GM19324 (cell line): ENCODE data around the gene TMEM174.

Experiments used
- ATAC-seq: cut with Tn5 transposase; IDR thresholded peaks from one replicate; pipeline ENCODE4 v1.9.1; 2021; ENCODE audit warnings: mild to moderate bottlenecking, moderate library complexity; ENCODE audit not compliant: unreplicated experiment, low FRiP score

The TMEM174 gene

DNA sequence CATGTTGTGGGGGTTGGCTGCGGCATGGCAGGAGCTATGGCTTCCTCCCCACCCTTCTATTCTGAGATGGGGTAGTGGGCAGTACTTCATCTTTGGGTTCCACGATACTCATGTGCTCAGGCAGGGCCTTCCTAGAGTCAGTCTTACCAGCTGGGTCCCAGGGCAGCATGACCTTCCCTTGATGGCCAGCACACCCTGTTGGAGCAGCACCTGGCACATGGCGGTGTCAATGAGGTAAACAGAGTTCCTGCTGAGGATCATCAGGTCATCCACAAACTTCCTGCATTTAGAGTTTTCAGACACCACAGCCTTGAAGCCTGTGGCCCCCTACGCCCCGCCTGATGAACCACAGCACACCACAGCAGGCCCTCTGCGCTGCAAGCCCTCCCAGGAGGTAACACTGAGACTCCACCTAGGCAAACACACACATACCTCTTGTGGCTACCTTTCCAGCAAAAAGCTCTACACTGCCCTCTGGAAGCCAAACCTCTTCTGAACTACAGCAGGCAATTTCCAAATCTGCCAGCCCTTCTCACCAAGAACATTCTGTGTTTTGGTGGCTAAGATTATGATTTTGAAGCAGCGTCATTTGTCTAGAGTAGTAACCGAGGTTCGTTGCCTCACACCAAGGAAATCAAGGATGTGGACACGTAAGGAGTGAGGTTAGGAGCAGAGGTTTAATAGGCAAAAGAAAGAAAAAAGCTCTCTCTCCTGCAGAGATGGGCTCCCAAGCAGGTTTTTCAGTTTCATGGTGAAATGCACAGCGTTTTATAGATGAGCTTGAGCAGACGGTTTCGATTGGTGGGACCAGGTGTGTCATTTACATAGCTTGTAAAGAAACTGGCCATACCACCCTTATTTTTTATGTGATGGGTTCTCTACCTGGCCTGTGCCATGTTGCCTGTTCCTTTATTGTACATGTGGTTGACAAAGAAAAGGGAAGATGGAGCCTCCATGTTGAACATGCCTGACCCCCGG, 20.3 kb upstream of the TMEM174 start:
- ATAC-seq: no peak

DNA sequence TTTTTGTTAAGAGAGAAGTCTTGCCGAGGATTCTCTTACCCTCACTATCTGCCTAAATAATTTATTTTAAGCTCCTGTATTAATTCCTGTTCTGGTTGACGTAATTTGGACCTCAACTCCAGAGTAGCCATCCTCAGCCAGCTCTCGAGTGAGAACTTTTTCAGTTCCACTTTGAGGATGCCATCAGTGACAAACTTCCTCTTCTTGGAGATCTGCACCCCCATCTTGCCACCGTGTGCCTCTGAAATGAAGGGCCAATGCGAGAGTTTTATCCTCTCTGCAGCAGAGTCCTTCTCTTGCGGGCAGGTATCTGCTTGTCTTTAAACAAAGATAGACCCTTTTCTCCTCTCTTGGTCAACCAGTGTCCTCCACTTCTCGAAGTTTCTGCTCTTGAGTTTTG, 19.5 kb upstream of the TMEM174 start:
- no peak for ATAC-seq

GRCh38 chr5:73154208-73155006, 18.6 kb upstream of the TMEM174 start:
- no peak for ATAC-seq

DNA sequence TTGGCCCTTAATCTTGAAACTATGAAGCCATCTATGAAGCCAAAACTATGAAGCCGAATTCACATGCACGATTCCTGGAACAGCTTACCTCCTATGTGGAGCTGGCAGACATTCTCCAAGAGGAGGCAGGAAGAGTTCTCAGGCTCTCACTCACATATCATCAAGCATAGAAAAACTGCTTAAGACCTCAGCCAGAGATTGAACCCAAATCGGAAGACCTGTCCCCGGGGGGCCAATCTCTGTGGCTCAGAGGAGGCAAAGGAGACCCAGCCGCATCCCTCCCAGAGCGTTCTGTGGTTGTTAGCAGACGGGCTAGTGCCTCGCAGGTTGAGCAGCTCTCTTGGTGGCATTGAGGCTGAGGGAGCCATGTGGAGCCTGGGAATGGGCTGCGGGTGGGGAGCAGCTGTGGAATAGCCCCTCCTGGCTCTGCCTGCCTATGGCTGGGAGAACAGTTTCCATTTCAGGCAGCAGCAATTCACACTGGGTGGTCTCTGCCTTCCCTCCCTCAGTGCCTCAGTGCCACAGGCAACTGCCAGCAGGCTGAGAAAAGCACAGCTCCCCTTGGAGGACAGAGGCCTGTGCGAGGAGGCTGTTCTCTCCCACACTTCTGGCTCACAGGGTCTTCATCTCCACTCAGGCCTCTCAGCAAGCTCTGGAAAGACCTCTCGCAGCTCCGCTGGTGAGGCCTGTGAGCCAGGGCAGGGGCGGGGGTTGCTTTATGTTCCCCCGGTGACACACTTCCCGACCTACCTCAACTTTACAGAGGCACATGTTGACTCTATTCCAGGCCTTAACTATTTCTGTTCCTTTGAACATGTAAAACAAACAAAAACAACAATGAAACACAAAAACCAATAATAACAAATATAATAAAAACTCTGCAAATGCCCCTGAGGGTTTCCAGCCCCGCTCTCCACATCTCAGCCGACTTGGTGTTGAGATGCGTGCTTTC, 17.4 kb upstream of the TMEM174 start:
- ATAC-seq: no peak

- no peak for ATAC-seq
Observed at GRCh38 chr5:73157414-73158303, 15.3 kb upstream of the TMEM174 start.

DNA sequence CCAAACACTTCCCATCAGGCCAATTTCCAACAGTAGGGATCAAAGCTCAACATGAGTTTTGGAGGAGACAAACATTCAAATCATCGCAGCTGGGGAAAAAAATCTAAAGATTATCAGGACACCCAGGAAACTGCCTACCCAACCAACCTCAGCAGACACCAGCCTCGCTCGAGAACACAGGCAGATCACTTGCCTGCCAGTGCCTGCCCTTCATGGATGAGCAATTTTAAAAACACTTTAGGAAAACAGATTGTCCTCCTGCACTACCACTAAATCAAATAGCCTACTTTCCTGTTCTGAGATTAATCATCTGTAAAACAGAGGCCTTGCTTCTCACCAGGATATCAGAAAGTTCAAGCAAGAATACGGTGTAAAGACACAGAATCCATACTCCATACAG, 14.7 kb upstream of the TMEM174 start:
- ATAC-seq: no peak

- ATAC-seq: no peak
Observed at GRCh38 chr5:73160239-73160671, 12.7 kb upstream of the TMEM174 start.

- no peak for ATAC-seq
Observed at GRCh38 chr5:73170522-73170921, 2.5 kb upstream of the TMEM174 start.

DNA sequence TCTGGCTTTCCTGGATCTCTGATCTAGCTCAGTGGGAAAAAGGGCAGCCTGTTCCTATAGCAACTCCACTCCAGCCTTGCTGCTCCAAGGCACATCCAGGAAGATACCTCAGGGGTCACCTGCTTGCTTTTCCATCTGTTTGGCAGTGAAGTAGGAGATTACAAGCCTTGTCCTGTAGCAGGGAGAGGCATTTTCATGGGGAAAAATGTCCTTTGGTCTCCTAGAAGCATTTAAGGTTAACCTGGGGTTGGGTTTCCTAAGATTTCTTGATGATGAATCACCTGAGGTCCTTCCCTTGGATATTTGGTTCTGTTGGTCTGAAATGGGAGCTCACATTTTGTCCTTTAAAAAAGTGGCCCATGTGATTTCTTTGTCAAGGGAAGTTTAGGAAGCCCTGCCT, 1.5 kb upstream of the TMEM174 start:
- ATAC-seq: no peak

DNA sequence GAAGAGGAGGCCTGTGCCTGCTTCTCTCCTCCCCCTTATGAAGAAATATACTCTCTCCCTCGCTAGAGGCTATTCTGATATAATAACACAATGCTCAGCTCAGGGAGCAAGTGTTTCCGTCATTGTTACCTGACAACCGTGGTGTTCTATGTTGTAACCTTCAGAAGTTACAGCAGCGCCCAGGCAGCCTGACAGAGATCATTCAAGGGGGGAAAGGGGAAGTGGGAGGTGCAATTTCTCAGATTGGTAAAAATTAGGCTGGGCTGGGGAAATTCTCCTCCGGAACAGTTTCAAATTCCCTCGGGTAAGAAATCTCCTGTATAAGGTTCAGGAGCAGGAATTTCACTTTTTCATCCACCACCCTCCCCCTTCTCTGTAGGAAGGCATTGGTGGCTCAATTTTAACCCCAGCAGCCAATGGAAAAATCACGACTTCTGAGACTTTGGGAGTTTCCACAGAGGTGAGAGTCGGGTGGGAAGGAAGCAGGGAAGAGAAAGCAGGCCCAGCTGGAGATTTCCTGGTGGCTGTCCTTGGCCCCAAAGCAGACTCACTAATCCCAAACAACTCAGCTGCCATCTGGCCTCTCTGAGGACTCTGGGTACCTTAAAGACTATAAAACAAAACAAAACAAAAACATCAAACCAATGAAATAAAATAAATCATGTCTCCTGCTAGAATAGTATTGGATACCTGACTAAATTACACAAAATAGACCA, 1.3 kb downstream of the TMEM174 start:
- no peak for ATAC-seq

GRCh38 chr5:73176250-73176649, 3.3 kb downstream of the TMEM174 start:
- ATAC-seq: no peak

GRCh38 chr5:73178265-73178664, 5.3 kb downstream of the TMEM174 start:
- no peak for ATAC-seq

GRCh38 chr5:73179730-73180129, 6.7 kb downstream of the TMEM174 start:
- no peak for ATAC-seq

DNA sequence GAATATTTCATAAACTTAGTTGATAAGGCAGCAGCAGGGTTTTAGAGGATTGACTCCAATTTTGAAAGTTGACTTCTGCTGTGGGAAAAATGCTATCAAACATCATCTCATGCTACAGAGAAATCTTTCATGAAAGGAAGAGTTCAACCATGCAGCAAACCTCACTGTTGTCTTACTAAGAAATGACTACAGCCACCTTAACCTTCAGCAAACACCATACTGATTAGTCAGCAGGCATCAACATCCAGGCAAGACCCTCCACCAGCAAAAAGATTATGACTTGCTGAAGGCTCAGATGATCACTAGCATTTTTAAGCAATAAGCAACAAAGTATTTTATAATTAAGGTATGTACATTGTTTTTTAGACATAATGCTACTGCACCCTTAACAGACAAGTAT, 7.6 kb downstream of the TMEM174 start:
- ATAC-seq: no peak

DNA sequence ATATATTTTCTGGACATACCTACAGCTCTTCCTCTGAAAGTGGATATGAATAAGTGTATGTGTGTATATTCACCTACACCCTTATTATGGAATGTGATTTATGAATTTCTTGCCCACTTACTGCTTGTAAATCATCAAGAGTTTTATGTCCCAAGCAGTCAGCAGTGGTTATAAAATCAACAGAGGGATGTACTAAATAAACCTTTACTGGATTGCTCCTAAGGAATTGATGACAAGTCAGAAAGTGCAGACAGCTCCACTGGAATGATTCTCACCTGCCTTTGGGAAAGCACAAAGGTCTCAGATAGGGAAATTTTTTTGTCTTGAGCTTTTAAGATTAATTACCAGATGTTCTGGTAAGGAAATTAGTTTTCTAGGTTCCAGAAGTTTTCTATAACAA, 9.3 kb downstream of the TMEM174 start:
- no peak for ATAC-seq

DNA sequence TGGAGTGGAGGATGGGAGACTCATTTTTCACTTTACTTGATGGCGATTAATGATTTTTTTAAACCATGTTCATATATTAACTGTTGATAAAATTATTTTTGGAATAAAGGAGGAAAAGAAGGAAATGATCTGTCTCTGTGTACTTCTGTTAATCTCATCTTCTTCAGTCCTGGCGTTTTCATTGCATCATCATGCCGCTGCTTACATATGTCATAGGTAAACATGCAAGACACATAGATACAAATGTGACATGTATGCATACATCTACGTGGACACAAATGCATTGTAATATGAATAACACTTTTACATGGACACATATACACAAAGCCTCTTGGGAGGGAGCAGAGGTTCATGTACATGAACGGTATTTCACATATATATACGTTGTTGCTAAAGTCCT, 10.0 kb downstream of the TMEM174 start:
- no peak for ATAC-seq

GRCh38 chr5:73183481-73183891, 10.5 kb downstream of the TMEM174 start:
- no peak for ATAC-seq

DNA sequence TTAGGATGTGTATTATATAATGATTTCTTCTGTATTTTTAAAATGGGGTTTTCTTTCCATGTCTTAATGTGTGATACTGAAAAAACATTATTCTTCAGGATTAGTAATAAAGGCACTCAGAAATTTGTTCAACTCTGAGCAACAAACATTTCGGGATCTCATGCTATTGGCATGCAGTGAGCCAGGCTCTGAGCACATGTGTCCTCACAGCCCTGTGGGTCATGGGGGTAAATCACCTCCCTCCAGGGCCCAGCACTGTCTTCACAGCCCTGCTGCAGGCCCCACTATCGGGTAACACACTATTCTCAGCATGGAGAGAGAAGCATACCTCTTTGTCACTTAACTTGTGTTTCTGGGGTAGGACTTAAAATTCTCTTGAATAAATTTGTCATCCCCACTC, 14.0 kb downstream of the TMEM174 start:
- ATAC-seq: no peak
